B cell (primary cell): Measurements from ENCODE around the gene AFF2. TPM values are rescaled to one million over a fixed set of nuclear protein-coding genes. Genes with fewer than 3 reads are reported as not detected.

Source experiments
- ATAC-seq: fragments of 200-7000 bp; cut with Tn5 transposase; one replicate; pipeline ENCODE4 v1.10.0; 2021; ENCODE audit warnings: low read depth, mild to moderate bottlenecking, moderate number of reproducible peaks, moderate library complexity
- CTCF ChIA-PET: fragments of 350-600 bp; sonication (Branson Sonifier 250); formaldehyde crosslinking; loops from one replicate; lab custom pipeline; 2021; ENCODE audit warnings: antibody characterized with exemption, inconsistent platforms; lab: Charles Lee
- POLR2A ChIA-PET: fragments of 350-600 bp; sonication (Branson Sonifier 250); formaldehyde crosslinking; loops from one replicate; lab custom pipeline; 2021; ENCODE audit warnings: antibody characterized with exemption; lab: Charles Lee
- DNase-seq: peaks from one replicate; pipeline ENCODE4 v3.0.0; 2013
- H2AFZ ChIP-seq: 2 replicates; pipeline ENCODE4 v1.6.1; 2012; ENCODE audit warnings: mild to moderate bottlenecking, low read depth, low read length; ENCODE audit not compliant: insufficient read depth, poor library complexity, severe bottlenecking
- H3K27ac ChIP-seq, 2 donors: 1 replicate in 1 of 2; 2 replicates in 1 of 2; pipeline ENCODE4 v1.5.1; 2012 to 2013; ENCODE audit warnings: low read length in 2 of 2, mild to moderate bottlenecking in 2 of 2, moderate library complexity in 1 of 2
- H3K27me3 ChIP-seq, 4 experiments: fragments of 200-600 bp in 1 of 4; sonication (generic) in 1 of 4; replicated peaks in 1 of 4; 1 replicate in 2 of 4; 2 replicates in 2 of 4; pipeline versions ENCODE4 v1.6.1 to v1.7.0; 2013 to 2016; ENCODE audit warnings: low read length in 3 of 4, mild to moderate bottlenecking in 2 of 4, mixed read lengths in 1 of 4, moderate library complexity in 1 of 4; ENCODE audit not compliant: insufficient read depth in 4 of 4, control insufficient read depth in 3 of 4; ENCODE audit errors: control extremely low read depth in 1 of 4
- H3K36me3 ChIP-seq, 2 experiments: replicated peaks in 1 of 2; 1 replicate in 1 of 2; 2 replicates in 1 of 2; pipeline versions ENCODE4 v1.6.1 to v1.7.1; 2013; ENCODE audit warnings: low read length in 1 of 2; ENCODE audit not compliant: insufficient read depth in 2 of 2, control insufficient read depth in 1 of 2; ENCODE audit errors: control extremely low read depth in 1 of 2, extremely low read depth in 1 of 2
- H3K4me1 ChIP-seq, 2 donors: fragments of 200-600 bp in 1 of 2; sonication (generic) in 1 of 2; 1 replicate in 1 of 2; 2 replicates in 1 of 2; pipeline versions ENCODE4 v1.5.1 to v1.6.1; 2013 to 2017; ENCODE audit warnings: low read length in 2 of 2; ENCODE audit not compliant: control insufficient read depth in 2 of 2, insufficient read depth in 2 of 2
- H3K4me2 ChIP-seq: replicated peaks from 2 replicates; pipeline ENCODE3; 2012; ENCODE audit warnings: mild to moderate bottlenecking, low read depth, low read length; ENCODE audit not compliant: poor library complexity, severe bottlenecking
- H3K4me3 ChIP-seq, 5 experiments: fragments of 200-600 bp in 1 of 5; sonication (generic) in 1 of 5; 1 replicate in 3 of 5; 2 replicates in 2 of 5; pipeline versions ENCODE4 v1.5.1 to v1.7.0; 2011 to 2016; ENCODE audit warnings: low read length in 4 of 5, mild to moderate bottlenecking in 4 of 5, low read depth in 2 of 5, control low read depth in 1 of 5, moderate library complexity in 1 of 5; ENCODE audit not compliant: insufficient read depth in 1 of 5; ENCODE audit errors: control extremely low read depth in 1 of 5, extremely low read depth in 1 of 5
- H3K79me2 ChIP-seq: fragments of 200-600 bp; sonication (generic); one replicate; pipeline ENCODE4 v1.6.0; 2016; ENCODE audit warnings: low read length; ENCODE audit not compliant: control insufficient read depth, insufficient read depth
- H3K9ac ChIP-seq: fragments of 200-600 bp; sonication (generic); 2 replicates; pipeline ENCODE4 v1.6.1; 2017; ENCODE audit warnings: mild to moderate bottlenecking, low read length, moderate library complexity
- H3K9me3 ChIP-seq, 3 donors: one replicate each; pipeline versions ENCODE4 v1.6.1 to v1.7.1; 2013; ENCODE audit warnings: low read length in 2 of 3; ENCODE audit not compliant: control insufficient read depth in 2 of 3, insufficient read depth in 1 of 3; ENCODE audit errors: control extremely low read depth in 1 of 3
- H4K20me1 ChIP-seq: 2 replicates; pipeline ENCODE4 v1.6.0; 2012; ENCODE audit warnings: mild to moderate bottlenecking, low read length; ENCODE audit not compliant: insufficient read depth, control insufficient read depth, poor library complexity, severe bottlenecking
- H3K27ac Mint-ChIP-seq: one replicate; pipeline ENCODE4 v1.8.0; 2021; ENCODE audit warnings: mixed read lengths
- H3K27me3 Mint-ChIP-seq: one replicate; pipeline ENCODE4 v1.8.0; 2021; ENCODE audit warnings: mixed read lengths
- H3K4me1 Mint-ChIP-seq: one replicate; pipeline ENCODE4 v1.8.0; 2021; ENCODE audit warnings: mixed read lengths
- H3K4me3 Mint-ChIP-seq: one replicate; pipeline ENCODE4 v1.8.0; 2021; ENCODE audit warnings: mixed read lengths
- H3K9me3 Mint-ChIP-seq: one replicate; pipeline ENCODE4 v1.8.0; 2022; ENCODE audit warnings: mixed read lengths; ENCODE audit not compliant: insufficient read depth
- CTCF ChIP-seq: fragments of 200-600 bp; IDR thresholded peaks from one replicate; pipeline ENCODE4 v1.8.0; 2022; ENCODE audit warnings: antibody characterized with exemption, mild to moderate bottlenecking
- EZH2 ChIP-seq: IDR thresholded peaks from 2 replicates; pipeline ENCODE4 v1.6.1; 2012; ENCODE audit warnings: borderline replicate concordance, low read depth, mild to moderate bottlenecking, moderate library complexity, low read length; ENCODE audit not compliant: insufficient read depth, poor library complexity, severe bottlenecking
- WGBS: methylation state at CpG from one replicate; pipeline ENCODE4 v1.1.5; 2013; ENCODE audit warnings: missing lambda C conversion rate; ENCODE audit not compliant: insufficient coverage; 5-methylcytosine and 5-hydroxymethylcytosine counted together
- intact Hi-C: fragments of 100-400 bp; cut with micrococcal nuclease; formaldehyde crosslinking; loops from one replicate; pipeline ENCODE4 v1.10.0; 2022
- polyA plus RNA-seq: library from polyadenylated mRNA; depleted of rRNA; stranded (reverse); fragments of >200 nt; gene quantifications from 2 replicates; pipeline ENCODE4 v1.2.3, GENCODE V29; 2012
- total RNA-seq, 2 donors: library from RNA; stranded (reverse); fragments of 120-200 nt in 1 of 2; gene quantifications; 1 replicate in 1 of 2; 2 replicates in 1 of 2; pipeline versions ENCODE4 v1.2.3 to v1.2.4, GENCODE V29; 2013 to 2022

Gene AFF2
- total and polyA plus RNA-seq, 2 donors (not counting 1 experiment from before 2014, with no cell fraction given): 0.06 to 12.0 TPM

GRCh38 chrX:148628621-148629020 is 128.2 kb downstream of the AFF2 start:
- no peaks in the 10 kb centered on the region for H3K9me3 Mint-ChIP-seq
- H3K4me1 Mint-ChIP-seq: no peaks in the 10 kb centered on the region
- no peak overlapping the region for H3K9ac ChIP-seq
- POLR2A ChIA-PET: no interaction called here
- H3K4me2 ChIP-seq: no peak overlapping the region
- H3K4me3 ChIP-seq: no peak overlapping the region
- CTCF ChIA-PET: no interaction called here
- no peaks in the 10 kb centered on the region for H3K27me3 ChIP-seq
- TF ChIP-seq CTCF (no peak), EZH2 (no peak)
- H3K4me3 Mint-ChIP-seq: no peak overlapping the region
- no peaks in the 10 kb centered on the region for H4K20me1 ChIP-seq
- H3K27ac ChIP-seq: no peak overlapping the region
- no peaks in the 10 kb centered on the region for H3K9me3 ChIP-seq
- ATAC-seq (no peak), DNase-seq (no peak)
- H3K27ac Mint-ChIP-seq: no peak overlapping the region
- H3K36me3 ChIP-seq: no peaks in the 10 kb centered on the region
- no peaks in the 10 kb centered on the region for H3K27me3 Mint-ChIP-seq
- no peaks in the 10 kb centered on the region for H3K79me2 ChIP-seq
- H3K4me1 ChIP-seq: no peaks in the 10 kb centered on the region
- no peak overlapping the region for H2AFZ ChIP-seq
- intact Hi-C loops: no loop called here

GRCh38 chrX:148629434-148629833 is 129.0 kb downstream of the AFF2 start:
- TF ChIP-seq EZH2 (no peak), CTCF (no peak)
- Histone ChIP-seq H3K36me3 (no peaks in the 10 kb centered on the region), H3K9me3 (no peaks in the 10 kb centered on the region), H4K20me1 (no peaks in the 10 kb centered on the region), H3K9ac (no peak overlapping the region), H3K4me3 (no peak overlapping the region), H3K27ac (no peak overlapping the region), H3K4me1 (no peaks in the 10 kb centered on the region), H3K27me3 (no peaks in the 10 kb centered on the region), H2AFZ (no peak overlapping the region), H3K79me2 (no peaks in the 10 kb centered on the region), H3K4me2 (no peak overlapping the region)
- Mint-ChIP-seq H3K27me3 (no peaks in the 10 kb centered on the region), H3K9me3 (no peaks in the 10 kb centered on the region), H3K4me3 (no peak overlapping the region), H3K4me1 (no peaks in the 10 kb centered on the region), H3K27ac (no peak overlapping the region)
- POLR2A ChIA-PET: no interaction called here
- no peak for DNase-seq
- no CpG with 5 or more reads among the region's 2 CpGs for WGBS
- ATAC-seq: no peak
- intact Hi-C loops: no loop called here
- CTCF ChIA-PET: no interaction called here
